Psoas muscle (tissue), 8 donors: ENCODE data around the gene SCN5A. TPM values are rescaled to one million over a fixed set of nuclear protein-coding genes. Genes with fewer than 3 reads are reported as not detected.

Source experiments
- ATAC-seq, 4 donors: fragments of 200-7000 bp; cut with Tn5 transposase; one replicate each; pipeline ENCODE4 v1.9.1; 2020; ENCODE audit warnings: moderate library complexity in 3 of 4, mild to moderate bottlenecking in 2 of 4
- DNase-seq, 2 donors: peaks; one replicate each; pipeline ENCODE4 v3.0.0-alpha.2; 2020
- H3K27ac ChIP-seq: fragments of 200-600 bp; one replicate; pipeline ENCODE4 v1.8.0; 2022
- H3K27me3 ChIP-seq, 3 donors: fragments of 200-600 bp in 1 of 3; one replicate each; pipeline versions ENCODE4 v1.6.1 to v1.8.0; 2013 to 2022; ENCODE audit warnings: low read length in 2 of 3, mild to moderate bottlenecking in 2 of 3, moderate library complexity in 1 of 3; ENCODE audit not compliant: insufficient read depth in 3 of 3
- H3K36me3 ChIP-seq, 2 donors: fragments of 200-600 bp in 1 of 2; one replicate each; pipeline versions ENCODE4 v1.6.1 to v1.8.0; 2013 to 2022; ENCODE audit warnings: low read depth in 1 of 2, mild to moderate bottlenecking in 1 of 2, moderate library complexity in 1 of 2; ENCODE audit not compliant: insufficient read depth in 1 of 2
- H3K4me1 ChIP-seq: fragments of 200-600 bp; one replicate; pipeline ENCODE4 v1.8.0; 2022
- H3K4me3 ChIP-seq: fragments of 200-600 bp; one replicate; pipeline ENCODE4 v1.8.0; 2022; ENCODE audit warnings: mild to moderate bottlenecking
- H3K9me3 ChIP-seq: fragments of 200-600 bp; one replicate; pipeline ENCODE4 v1.8.0; 2022
- CTCF ChIP-seq: fragments of 200-600 bp; IDR thresholded peaks from one replicate; pipeline ENCODE4 v1.8.0; 2022; ENCODE audit warnings: antibody characterized with exemption
- WGBS, 3 donors: extraction: QIAGEN DNeasy Blood & Tissue Kit; methylation state at CpG; one replicate each; pipeline versions ENCODE4 v1.1.6 to v1.1.7; 2013; 5-methylcytosine and 5-hydroxymethylcytosine counted together
- intact Hi-C, 2 donors: fragments of 100-400 bp; cut with DNase I; formaldehyde crosslinking; loops; one replicate each; pipeline versions ENCODE4 v1.11.0 to v1.14.2; 2022
- polyA plus RNA-seq, 3 donors: library from polyadenylated mRNA; stranded (reverse); fragments of 200-250 nt; gene quantifications; one replicate each; pipeline ENCODE4 v1.2.3, GENCODE V29; 2013
- total RNA-seq, 4 donors: library from RNA; stranded (reverse); fragmentation: NEBNext Ultra II Directional in 2 of 4; extraction: Animal tissue kit (Norgen Biotek cat#: 25700) in 2 of 4; gene quantifications; one replicate each; pipeline versions ENCODE4 v1.2.1 to v1.2.4, GENCODE V29; 2021 to 2023
- donor health status: healthy with polysubstance abuse.
- donor health status: DM: no; HTN: no; CAD: no; lungs with moderate emphysema.
- donor health status: Bipolar disorder and iron deficiency.
- donor health status: healthy.
- donor health status: DM: yes; HTN: yes; CAD: no.
- donor health status: DM: no; HTN: no; CAD: no.
- donor health status: DM: no; HTN: no; CAD: no.
- donor health status: DM: yes; HTN: yes; CAD: no.

SCN5A gene
- total and polyA plus RNA-seq, 7 donors: 0.17 to 34.2 (median 5.7) TPM

DNA sequence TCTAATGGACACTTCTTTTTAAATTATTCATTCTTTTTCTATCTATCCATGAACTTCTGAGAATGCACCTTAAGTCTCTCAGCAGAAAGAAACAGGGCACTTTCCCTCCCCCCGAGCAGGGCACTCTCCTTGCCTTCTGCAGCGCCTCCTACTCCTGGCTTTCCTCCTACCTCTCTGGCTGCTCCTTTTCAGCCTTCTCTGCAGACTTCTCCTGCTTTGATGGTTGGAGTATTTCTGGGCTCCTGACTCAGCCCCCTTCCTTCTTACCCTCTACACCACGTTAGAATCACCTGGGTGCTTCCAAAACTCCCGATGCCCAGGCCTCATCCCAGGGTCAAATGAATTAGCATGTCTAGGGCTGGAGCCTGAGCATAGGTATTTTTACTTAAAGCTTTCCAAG lies 3.4 kb downstream of the SCN5A start:
- no peak overlapping the region for H3K4me3 ChIP-seq
- no peak overlapping the region for H3K27ac ChIP-seq
- ATAC-seq (no peak), DNase-seq (no peak)
- H3K27me3 ChIP-seq: peaks cover 0 to 30% (median 9%) of the 10 kb centered on the region in 3 donors
- intact Hi-C loops: no loop called here
- H3K9me3 ChIP-seq: no peaks in the 10 kb centered on the region
- no peak for TF ChIP-seq CTCF
- H3K4me1 ChIP-seq: peaks cover 7% of the 10 kb centered on the region
- no peaks in the 10 kb centered on the region for H3K36me3 ChIP-seq
- 85 to 89% (median 88%) methylated on average over 4 of the region's 4 CpGs for WGBS, 3 donors

- TF ChIP-seq CTCF: no peak
- Histone ChIP-seq H3K4me3 (no peak overlapping the region), H3K27ac (no peak overlapping the region), H3K36me3 (no peaks in the 10 kb centered on the region), H3K4me1 (peaks cover 7% of the 10 kb centered on the region), H3K27me3 (peaks cover 0 to 30% (median 9%) of the 10 kb centered on the region in 3 donors), H3K9me3 (no peaks in the 10 kb centered on the region)
- ATAC-seq (no peak), DNase-seq (no peak)
- intact Hi-C loops: no loop called here
- 76 to 88% (median 80%) methylated on average over 8 of the region's 8 CpGs for WGBS, 3 donors
Observed at GRCh38 chr3:38645601-38646000, 3.9 kb downstream of the SCN5A start.

GRCh38 chr3:38645076-38645475 lies 4.4 kb downstream of the SCN5A start:
- intact Hi-C loops: no loop called here
- DNase-seq (no peak), ATAC-seq (no peak)
- Histone ChIP-seq H3K36me3 (no peaks in the 10 kb centered on the region), H3K27me3 (peaks cover 0 to 28% (median 9%) of the 10 kb centered on the region in 3 donors), H3K4me3 (no peak overlapping the region), H3K9me3 (no peaks in the 10 kb centered on the region), H3K27ac (no peak overlapping the region), H3K4me1 (peaks cover 7% of the 10 kb centered on the region)
- TF ChIP-seq CTCF: no peak
- 64 to 82% (median 78%) methylated on average over 4 of the region's 4 CpGs for WGBS, 3 donors

DNA sequence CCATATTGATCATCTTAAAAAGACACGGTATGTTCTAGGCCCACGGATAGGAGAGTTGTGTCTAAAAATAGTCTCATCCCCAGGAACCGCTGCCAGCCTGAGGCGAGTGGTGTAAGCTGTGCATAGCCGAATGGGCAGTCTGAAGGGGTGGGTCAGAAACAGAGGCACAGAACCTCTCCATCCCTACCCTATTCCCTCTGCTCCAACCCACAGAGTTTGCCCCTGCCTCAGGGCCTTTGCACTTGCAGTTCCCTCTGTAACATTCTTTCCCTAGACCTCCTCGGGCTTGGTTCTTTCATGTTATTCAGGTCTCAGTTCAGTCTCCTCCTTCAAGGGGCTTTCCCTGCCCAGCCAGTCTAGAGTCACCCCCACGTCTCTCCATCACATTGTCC lies 4.8 kb downstream of the SCN5A start:
- Histone ChIP-seq H3K27ac (no peak overlapping the region), H3K27me3 (peaks cover 0 to 25% (median 9%) of the 10 kb centered on the region in 3 donors), H3K9me3 (no peaks in the 10 kb centered on the region), H3K36me3 (no peaks in the 10 kb centered on the region), H3K4me1 (peaks cover 7% of the 10 kb centered on the region), H3K4me3 (no peak overlapping the region)
- 44 to 53% (median 49%) methylated on average over 7 of the region's 7 CpGs for WGBS, 3 donors
- TF ChIP-seq CTCF: no peak
- DNase-seq (no peak), ATAC-seq (peak in 3 of 4 donors; percentile 45 to 57 (median 56))
- intact Hi-C loops: no loop called here

GRCh38 chr3:38644016-38644661 lies 5.3 kb downstream of the SCN5A start:
- intact Hi-C loops: no loop called here
- 85 to 94% (median 87%) methylated on average over 7 of the region's 7 CpGs for whole genome bisulfite sequencing, 3 donors
- peaks cover 0 to 22% (median 6%) of the 10 kb centered on the region in 3 donors for H3K27me3 ChIP-seq
- H3K4me1 ChIP-seq: peaks cover 6% of the 10 kb centered on the region
- H3K36me3 ChIP-seq: no peaks in the 10 kb centered on the region
- H3K9me3 ChIP-seq: no peaks in the 10 kb centered on the region
- DNase-seq (no peak), ATAC-seq (peak in 1 of 4 donors; percentile 9)
- no peak overlapping the region for H3K27ac ChIP-seq
- H3K4me3 ChIP-seq: no peak overlapping the region
- no peak for TF ChIP-seq CTCF
